GM23338 (cell line): ENCODE measurements around the gene BHLHE23. TPM values are rescaled to one million over a fixed set of nuclear protein-coding genes. Genes with fewer than 3 reads are reported as not detected.

ENCODE experiments used
- ETS1 ChIP-seq: IDR thresholded peaks from 2 replicates; pipeline ENCODE4 v1.6.1; 2016; ENCODE audit warnings: antibody characterized with exemption
- JUNB ChIP-seq: IDR thresholded peaks from one replicate; pipeline ENCODE4 v1.6.1; 2016; ENCODE audit warnings: antibody characterized with exemption; ENCODE audit not compliant: unreplicated experiment
- ZNF114 ChIP-seq: fragments of 250-450 bp; sonication (Bioruptor Pico); IDR thresholded peaks from 2 replicates; pipeline ENCODE4 v1.5.0; 2020; ENCODE audit warnings: mild to moderate bottlenecking, moderate library complexity
- ZNF462 ChIP-seq: fragments of 250-450 bp; sonication (Bioruptor Pico); IDR thresholded peaks from 2 replicates; pipeline ENCODE4 v1.5.0; 2020; ENCODE audit warnings: mild to moderate bottlenecking, moderate library complexity
- polyA plus RNA-seq: library from polyadenylated mRNA; unstranded; fragments of >200 nt; fragmentation: Nextera tagmentation; extraction: Ambion mirVana; gene quantifications from 2 replicates; pipeline ENCODE4 v1.2.1, GENCODE V29; 2016
- total RNA-seq: library from RNA; depleted of rRNA; stranded (reverse); fragments of >200 nt; shearing (Covaris generic); gene quantifications from 2 replicates; pipeline ENCODE4 v1.2.3, GENCODE V29; 2014

Gene BHLHE23
- total and polyA plus RNA-seq, 2 experiments from 2014 or later, result 0.52 to 5.0 TPM

- no peak for TF ChIP-seq ZNF462 (CRISPR knock-in tag)
- no peak for TF ChIP-seq ZNF114 (CRISPR knock-in tag)
- no peak for TF ChIP-seq JUNB
- no peak for TF ChIP-seq ETS1
Observed at GRCh38 chr20:63033794-63034709, 27.3 kb upstream of the BHLHE23 start (continued).
